Activated T-cell treated with anti-CD3 and anti-CD28 coated beads, Interleukin-2, amount 50 U/mL, for 4 hours (primary cell): Measurements from ENCODE around the gene BABAM2. TPM values are rescaled to one million over a fixed set of nuclear protein-coding genes. Genes with fewer than 3 reads are reported as not detected.
"Not testable (repeated sequence)": the region's sequence is repeated elsewhere in the genome, so short reads cannot be mapped to it uniquely, and the experiment has no call there.

ENCODE experiments used
- ATAC-seq, 2 donors: fragments of 200-7000 bp; cut with Tn5 transposase; one replicate each; pipeline ENCODE4 v1.10.0; 2021
- DNase-seq: peaks from one replicate; pipeline ENCODE4 v3.0.0-alpha.2; 2020
- H3K27me3 Mint-ChIP-seq: one replicate; pipeline ENCODE4 v1.8.0; 2021; ENCODE audit warnings: low read depth, mixed read lengths
- H3K36me3 Mint-ChIP-seq: one replicate; pipeline ENCODE4 v1.8.0; 2022; ENCODE audit warnings: mixed read lengths; ENCODE audit not compliant: insufficient read depth
- H3K4me1 Mint-ChIP-seq: one replicate; pipeline ENCODE4 v1.8.0; 2021; ENCODE audit warnings: low read depth, mixed read lengths
- H3K4me3 Mint-ChIP-seq: one replicate; pipeline ENCODE4 v1.8.0; 2021; ENCODE audit warnings: mild to moderate bottlenecking, moderate library complexity, mixed read lengths
- H3K9me3 Mint-ChIP-seq: one replicate; pipeline ENCODE4 v1.8.0; 2021; ENCODE audit warnings: mixed read lengths
- total RNA-seq, 3 donors: library from RNA; stranded (reverse); gene quantifications; one replicate each; pipeline ENCODE4 v1.2.1, GENCODE V29; 2021

The BABAM2 gene
- total RNA-seq, 3 donors from 2014 or later: 34.3 to 45.9 (median 35.6) TPM

GRCh38 chr2:28098501-28099225 lies 208.1 kb downstream of the BABAM2 start:
- H3K9me3 Mint-ChIP-seq: no peaks in the 10 kb centered on the region
- peaks cover 6% of the 10 kb centered on the region for H3K36me3 Mint-ChIP-seq
- DNase-seq (no peak), ATAC-seq (no peak)
- H3K4me1 Mint-ChIP-seq: no peaks in the 10 kb centered on the region
- no peak overlapping the region for H3K4me3 Mint-ChIP-seq
- H3K27me3 Mint-ChIP-seq: no peaks in the 10 kb centered on the region

- DNase-seq: no peak
- no peak overlapping the region for H3K4me3 Mint-ChIP-seq
- no peaks in the 10 kb centered on the region for H3K9me3 Mint-ChIP-seq
- no peaks in the 10 kb centered on the region for H3K4me1 Mint-ChIP-seq
- no peaks in the 10 kb centered on the region for H3K27me3 Mint-ChIP-seq
- peaks cover 8% of the 10 kb centered on the region for H3K36me3 Mint-ChIP-seq
- no peak for ATAC-seq
Observed at GRCh38 chr2:28101123-28101522, 210.6 kb downstream of the BABAM2 start.

- ATAC-seq (no peak), DNase-seq (no peak)
- Mint-ChIP-seq H3K27me3 (no peaks in the 10 kb centered on the region), H3K36me3 (peaks cover 8% of the 10 kb centered on the region), H3K9me3 (no peaks in the 10 kb centered on the region), H3K4me1 (no peaks in the 10 kb centered on the region), H3K4me3 (no peak overlapping the region)
Observed at GRCh38 chr2:28101892-28102291, 211.4 kb downstream of the BABAM2 start.

DNA sequence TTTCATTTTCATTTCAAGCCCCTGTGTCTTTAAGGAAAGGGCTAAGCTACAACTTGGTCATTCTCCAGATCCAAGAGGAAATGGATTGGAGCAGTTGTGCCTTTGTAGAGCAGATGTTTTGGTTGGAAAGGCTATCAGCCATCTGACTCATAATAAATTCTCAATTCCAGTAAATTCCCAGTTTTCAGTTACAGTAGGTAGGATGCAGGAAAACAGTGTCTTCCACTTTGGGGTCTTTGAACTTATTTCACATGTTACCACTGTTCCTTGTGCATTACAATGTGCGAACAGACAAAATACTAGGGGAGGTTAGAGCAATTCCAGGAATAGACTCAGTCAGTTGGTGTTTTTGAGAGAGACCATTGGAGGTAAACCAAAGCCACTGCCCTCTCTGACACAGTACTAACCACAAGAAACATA lies 211.9 kb downstream of the BABAM2 start:
- Mint-ChIP-seq H3K27me3 (no peaks in the 10 kb centered on the region), H3K9me3 (no peaks in the 10 kb centered on the region), H3K4me3 (no peak overlapping the region), H3K36me3 (peaks cover 8% of the 10 kb centered on the region), H3K4me1 (no peaks in the 10 kb centered on the region)
- DNase-seq (no peak), ATAC-seq (no peak)

DNA sequence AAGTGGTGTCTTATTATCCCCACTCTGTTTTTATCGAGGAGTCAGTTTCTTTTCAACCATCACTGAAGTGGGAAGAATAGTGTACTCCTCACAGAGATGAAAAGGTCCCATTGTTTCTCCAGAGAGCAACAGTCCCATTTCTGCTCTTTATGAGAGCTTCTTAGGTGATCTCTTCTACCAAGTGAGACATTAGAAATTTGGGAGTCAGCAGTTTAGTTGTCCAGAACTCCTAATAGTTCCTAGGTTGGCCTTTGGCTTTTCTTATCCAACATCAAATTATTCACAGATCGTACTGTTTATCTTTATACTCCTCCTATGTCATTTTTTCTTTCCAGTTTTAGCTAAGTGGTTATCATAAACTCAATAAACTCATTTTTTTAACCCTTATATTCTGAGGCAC lies 213.1 kb downstream of the BABAM2 start:
- ATAC-seq (no peak), DNase-seq (no peak)
- Mint-ChIP-seq H3K4me1 (no peaks in the 10 kb centered on the region), H3K27me3 (no peaks in the 10 kb centered on the region), H3K4me3 (no peak overlapping the region), H3K36me3 (peaks cover 8% of the 10 kb centered on the region), H3K9me3 (no peaks in the 10 kb centered on the region)

DNA sequence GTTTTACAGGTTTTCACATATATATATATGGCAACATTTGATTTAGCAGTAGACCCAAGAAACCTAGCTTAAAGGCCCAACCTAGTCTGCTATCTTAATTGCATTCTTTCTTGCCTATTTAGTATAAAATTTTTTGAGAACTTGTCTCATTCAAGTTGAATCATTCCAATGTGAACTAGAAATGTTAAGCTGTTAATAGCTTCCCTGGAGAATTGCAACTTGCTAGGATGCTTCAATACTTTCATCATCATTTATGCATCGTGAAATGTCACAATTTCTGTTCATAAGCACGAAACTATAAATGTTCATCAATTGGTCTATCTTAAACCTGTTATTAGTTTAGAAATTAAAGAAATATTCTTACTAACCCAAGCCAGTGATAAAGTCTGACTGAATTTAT lies 217.6 kb downstream of the BABAM2 start:
- no peak for DNase-seq
- no peaks in the 10 kb centered on the region for H3K27me3 Mint-ChIP-seq
- no peak for ATAC-seq
- peaks cover 9% of the 10 kb centered on the region for H3K36me3 Mint-ChIP-seq
- no peaks in the 10 kb centered on the region for H3K9me3 Mint-ChIP-seq
- no peak overlapping the region for H3K4me3 Mint-ChIP-seq
- H3K4me1 Mint-ChIP-seq: no peaks in the 10 kb centered on the region

- H3K4me3 Mint-ChIP-seq, DNase-seq, ATAC-seq: not testable (repeated sequence)
Observed at GRCh38 chr2:28113771-28114170, 223.2 kb downstream of the BABAM2 start.

DNA sequence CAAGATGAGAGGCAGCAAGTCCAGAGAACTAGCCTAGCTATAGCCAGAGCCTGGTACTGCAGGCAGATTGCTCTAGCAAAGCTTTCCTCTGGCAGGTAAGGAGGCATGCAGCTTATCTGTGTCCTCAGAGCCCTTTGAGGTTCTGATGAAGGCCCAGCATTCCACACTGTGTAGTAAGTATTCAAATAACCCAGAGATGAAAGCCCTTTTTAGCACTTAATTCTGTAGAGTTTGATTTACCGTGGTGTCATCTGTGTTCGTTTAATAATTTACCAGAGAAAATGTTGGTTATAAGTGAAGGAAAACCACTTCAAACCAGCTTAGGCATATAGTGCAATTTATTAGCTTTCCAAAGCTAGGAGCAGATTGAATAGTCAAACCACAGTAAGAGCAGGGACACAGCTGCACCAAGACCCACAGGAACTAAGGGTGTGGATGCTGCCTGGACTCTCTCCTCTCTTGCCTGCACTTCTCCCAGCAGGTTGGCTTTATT lies 226.6 kb downstream of the BABAM2 start:
- no peaks in the 10 kb centered on the region for H3K27me3 Mint-ChIP-seq
- no peaks in the 10 kb centered on the region for H3K9me3 Mint-ChIP-seq
- DNase-seq (no peak), ATAC-seq (no peak)
- H3K4me1 Mint-ChIP-seq: no peaks in the 10 kb centered on the region
- peaks cover 4% of the 10 kb centered on the region for H3K36me3 Mint-ChIP-seq
- no peak overlapping the region for H3K4me3 Mint-ChIP-seq

More at GRCh38 chr2:28113771-28114170, 223.2 kb downstream of the BABAM2 start:
- not testable (repeated sequence) for H3K4me1 Mint-ChIP-seq, H3K27me3 Mint-ChIP-seq, H3K9me3 Mint-ChIP-seq
- H3K36me3 Mint-ChIP-seq: peaks cover 10% of the 10 kb centered on the region

DNA sequence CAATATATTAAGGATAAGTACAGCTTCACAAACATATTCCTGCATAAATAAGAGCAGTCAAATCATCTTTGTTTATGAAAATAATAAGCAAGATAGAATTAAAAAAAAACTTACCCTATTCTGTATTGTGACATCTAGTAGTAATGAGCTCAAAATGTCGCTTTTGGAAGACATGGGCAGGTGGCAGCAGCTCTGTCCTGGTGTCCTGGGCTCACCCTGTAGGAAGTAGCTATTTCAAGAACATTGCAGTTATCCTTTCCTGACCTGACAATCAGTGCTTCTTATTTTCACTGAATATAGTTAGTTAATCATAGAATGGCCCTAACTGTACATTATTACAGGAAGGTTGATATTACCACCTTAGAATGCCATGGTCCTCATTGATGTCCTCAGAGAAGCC lies 229.1 kb downstream of the BABAM2 start:
- no peak overlapping the region for H3K4me3 Mint-ChIP-seq
- H3K36me3 Mint-ChIP-seq: peaks cover 3% of the 10 kb centered on the region
- no peaks in the 10 kb centered on the region for H3K9me3 Mint-ChIP-seq
- H3K4me1 Mint-ChIP-seq: no peaks in the 10 kb centered on the region
- DNase-seq (no peak), ATAC-seq (no peak)
- H3K27me3 Mint-ChIP-seq: no peaks in the 10 kb centered on the region

DNA sequence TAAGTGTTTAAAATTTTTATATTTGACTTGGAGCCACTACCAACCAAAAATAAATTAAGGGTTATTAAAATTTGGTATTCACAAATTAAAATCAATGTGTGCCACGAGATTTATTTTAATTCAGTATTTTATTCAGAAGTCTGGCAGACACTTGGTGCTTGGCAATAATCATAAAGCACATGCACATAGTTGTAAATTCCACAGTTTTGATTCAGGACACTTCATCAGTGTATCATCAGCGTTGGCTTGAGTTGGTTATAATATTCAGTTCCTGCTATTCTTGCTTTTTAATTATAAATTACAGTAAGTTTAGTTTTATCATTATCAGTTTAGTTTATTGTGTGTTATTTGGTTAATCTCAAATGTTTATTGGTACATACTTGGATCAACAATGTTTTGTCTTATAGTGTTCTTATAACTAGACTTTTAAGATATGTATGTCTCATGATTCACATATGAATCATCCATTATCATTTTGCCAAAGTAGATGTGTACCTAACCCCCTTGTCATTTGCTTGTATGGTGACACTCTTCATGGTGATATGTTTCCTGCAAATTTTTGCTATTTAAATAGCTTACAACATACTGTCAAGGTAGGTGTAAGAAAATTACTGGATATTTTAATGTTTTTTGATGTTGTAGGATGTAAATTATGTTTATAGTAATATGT lies 237.9 kb downstream of the BABAM2 start:
- peaks cover 9% of the 10 kb centered on the region for H3K9me3 Mint-ChIP-seq
- peaks cover 16% of the 10 kb centered on the region for H3K36me3 Mint-ChIP-seq
- ATAC-seq (no peak), DNase-seq (no peak)
- peaks cover 3% of the 10 kb centered on the region for H3K4me1 Mint-ChIP-seq
- no peaks in the 10 kb centered on the region for H3K27me3 Mint-ChIP-seq
- H3K4me3 Mint-ChIP-seq: no peak overlapping the region

DNA sequence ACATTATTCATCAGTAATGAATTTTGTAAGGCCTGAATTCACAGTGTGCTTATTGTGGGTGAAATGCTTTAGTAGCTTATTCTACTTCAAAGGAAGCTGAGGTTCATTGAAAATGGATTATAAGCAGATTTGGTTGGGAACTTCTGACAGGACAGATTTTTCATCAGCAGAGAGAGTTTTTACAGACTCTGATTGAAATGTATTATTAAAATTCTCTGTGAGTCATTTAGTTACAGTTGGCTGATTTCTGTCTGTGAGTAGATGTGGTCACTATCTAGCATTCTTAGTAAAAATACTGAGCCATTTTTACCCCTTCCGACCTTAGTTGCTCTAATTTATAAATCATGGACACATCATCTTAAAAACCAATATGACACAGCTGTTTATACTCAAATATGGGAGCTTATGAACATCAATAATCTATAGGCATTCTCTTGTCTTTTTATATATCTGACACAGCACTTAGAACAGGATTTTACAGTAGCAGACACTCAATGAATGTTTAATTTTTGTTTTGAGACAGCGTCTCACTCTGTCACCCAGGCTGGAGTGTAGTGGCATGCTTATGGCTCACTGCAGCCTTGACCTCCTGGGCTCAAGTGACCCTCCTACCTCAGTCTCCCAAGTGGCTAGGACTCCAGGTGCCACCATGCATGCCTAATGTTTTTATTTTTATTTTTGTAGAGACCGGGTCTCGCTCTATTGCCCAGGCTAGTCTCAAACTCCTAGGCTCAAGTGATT lies 239.6 kb downstream of the BABAM2 start:
- Mint-ChIP-seq H3K4me3 (no peak overlapping the region), H3K9me3 (peaks cover 9% of the 10 kb centered on the region), H3K4me1 (peaks cover 19% of the 10 kb centered on the region), H3K36me3 (peaks cover 16% of the 10 kb centered on the region), H3K27me3 (no peaks in the 10 kb centered on the region)
- ATAC-seq (no peak), DNase-seq (no peak)

- Mint-ChIP-seq H3K4me3 (no peak overlapping the region), H3K9me3 (no peaks in the 10 kb centered on the region)
Observed at GRCh38 chr2:28133778-28134177, 243.2 kb downstream of the BABAM2 start.

DNA sequence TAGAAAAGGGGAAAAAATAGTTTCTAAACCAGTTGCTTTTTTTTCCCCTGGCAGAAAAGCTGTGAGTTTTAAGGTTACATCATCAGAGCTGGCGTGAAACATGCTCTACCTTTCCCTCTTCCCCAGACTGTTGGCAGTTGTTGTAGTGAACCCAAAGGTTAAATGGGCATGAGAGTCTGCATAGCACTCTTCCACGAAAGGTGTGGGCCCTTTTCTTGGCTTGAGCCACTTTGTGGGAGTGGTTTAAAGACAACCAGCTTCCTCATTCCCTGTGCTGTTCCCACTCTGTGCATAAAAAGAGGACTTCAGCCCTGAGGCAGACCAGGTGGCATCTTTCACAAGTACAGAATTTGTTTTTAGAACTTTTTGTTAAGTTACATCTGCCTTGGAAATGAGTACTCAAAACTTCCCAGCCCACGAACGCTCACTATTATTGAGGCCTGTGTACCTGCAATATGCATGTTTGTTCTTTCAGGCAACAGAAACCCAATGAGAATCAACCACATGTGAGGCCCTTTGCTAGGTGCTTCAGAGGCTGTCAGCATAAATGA lies 243.8 kb downstream of the BABAM2 start:
- H3K36me3 Mint-ChIP-seq: peaks cover 20% of the 10 kb centered on the region
- no peak for DNase-seq

More at GRCh38 chr2:28133778-28134177, 243.2 kb downstream of the BABAM2 start:
- H3K4me1 Mint-ChIP-seq: peaks cover 34% of the 10 kb centered on the region
- H3K36me3 Mint-ChIP-seq: peaks cover 18% of the 10 kb centered on the region
- ATAC-seq (no peak), DNase-seq (no peak)
- H3K27me3 Mint-ChIP-seq: no peaks in the 10 kb centered on the region

DNA sequence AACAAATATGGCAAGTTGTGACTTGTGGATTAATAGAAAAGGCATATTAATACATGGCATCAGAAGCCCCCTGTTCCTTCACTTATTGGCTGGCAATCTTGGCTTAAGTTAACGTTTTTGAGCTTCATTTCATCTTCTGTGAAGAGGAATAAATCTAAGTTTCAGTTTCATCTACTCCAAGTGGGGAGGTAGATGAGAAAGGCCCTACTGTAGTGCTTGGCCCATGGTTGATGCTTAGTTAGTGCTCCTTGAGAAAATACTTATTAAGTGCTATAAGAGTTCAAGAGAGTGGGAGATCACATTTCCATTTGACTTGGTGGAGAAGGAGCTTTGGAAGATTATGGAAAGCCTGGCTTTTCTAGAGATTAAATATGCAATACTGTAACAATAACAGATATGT lies 244.3 kb downstream of the BABAM2 start:
- Mint-ChIP-seq H3K4me1 (peaks cover 34% of the 10 kb centered on the region), H3K4me3 (no peak overlapping the region), H3K36me3 (peaks cover 22% of the 10 kb centered on the region), H3K27me3 (no peaks in the 10 kb centered on the region), H3K9me3 (no peaks in the 10 kb centered on the region)
- no peak for DNase-seq
- no peak for ATAC-seq

More for the DNA sequence above, 243.8 kb downstream of the BABAM2 start:
- Mint-ChIP-seq H3K9me3 (no peaks in the 10 kb centered on the region), H3K4me3 (no peak overlapping the region), H3K4me1 (peaks cover 34% of the 10 kb centered on the region), H3K27me3 (no peaks in the 10 kb centered on the region)
- ATAC-seq: peak; percentile 30 to 48
